ENCODE results near the gene JARID2. TPM values are rescaled to one million over a fixed set of nuclear protein-coding genes. Genes with fewer than 3 reads are reported as not detected.

The JARID2 gene
- total and polyA plus RNA-seq, 9 of the 15 experiments (the other 6 are each of a cell fraction or from before 2014, with no cell fraction given), result 5.0 to 29.0 (median 15.6) TPM

GRCh38 chr6:15440040-15440439 lies 194.2 kb downstream of the JARID2 start (continued):
- TF ChIP-seq ZNF395 (CRISPR knock-in tag; IDR thresholded peaks at IDR 0.05) (no peak), CTBP1 (IDR thresholded peaks at IDR 0.05; ENCODE audit: borderline replicate concordance) (0 out of 2 replicates have a peak, but pooled peaks have one; percentile 11), NUFIP1 (IDR thresholded peaks at IDR 0.05; ENCODE audit: partially characterized antibody) (no peak), CBFA2T2 (conservative IDR thresholded peaks at IDR 0.05) (peak; percentile 36), TARDBP (IDR thresholded peaks at IDR 0.05) (no peak), ETV6 (IDR thresholded peaks at IDR 0.05; ENCODE audit: borderline replicate concordance in 1 of 2, low read depth in 2 of 2, low read length in 1 of 2) (no peak), ETV6 (CRISPR knock-in tag; IDR thresholded peaks at IDR 0.05; ENCODE audit: borderline replicate concordance) (no peak), DDX20 (tag; IDR thresholded peaks at IDR 0.05; ENCODE audit: low read depth) (no peak), ZNF398 (CRISPR knock-in tag; IDR thresholded peaks at IDR 0.05) (no peak), KDM1A (IDR thresholded peaks at IDR 0.05) (peak; percentile 75 to 77), ARID1B (IDR thresholded peaks at IDR 0.05) (peak; percentile 36; the same call in 1 of the 2 replicates), CBFA2T3 (IDR thresholded peaks at IDR 0.05) (peak; percentile 70)

All from K562 (cell line).